HL-60 (cell line): Measurements from ENCODE around the gene KANK4.

Experiments
- CTCF ChIP-seq: IDR thresholded peaks from one replicate; pipeline ENCODE4 v1.5.1; 2011; ENCODE audit warnings: low read length, control low read depth, inconsistent platforms; ENCODE audit not compliant: insufficient read depth
- GABPA ChIP-seq: IDR thresholded peaks from 2 replicates; pipeline ENCODE4 v1.6.1; 2012; ENCODE audit warnings: low read depth
- POLR2AphosphoS5 ChIP-seq: IDR thresholded peaks from 2 replicates; pipeline ENCODE4 v1.6.1; 2012; ENCODE audit warnings: low read depth
- TF ChIP-seq, protein P1 (sequence below): IDR thresholded peaks from 2 replicates; pipeline ENCODE4 v1.6.1; 2012; ENCODE audit warnings: low read depth; ENCODE audit not compliant: insufficient replicate concordance

DNA sequence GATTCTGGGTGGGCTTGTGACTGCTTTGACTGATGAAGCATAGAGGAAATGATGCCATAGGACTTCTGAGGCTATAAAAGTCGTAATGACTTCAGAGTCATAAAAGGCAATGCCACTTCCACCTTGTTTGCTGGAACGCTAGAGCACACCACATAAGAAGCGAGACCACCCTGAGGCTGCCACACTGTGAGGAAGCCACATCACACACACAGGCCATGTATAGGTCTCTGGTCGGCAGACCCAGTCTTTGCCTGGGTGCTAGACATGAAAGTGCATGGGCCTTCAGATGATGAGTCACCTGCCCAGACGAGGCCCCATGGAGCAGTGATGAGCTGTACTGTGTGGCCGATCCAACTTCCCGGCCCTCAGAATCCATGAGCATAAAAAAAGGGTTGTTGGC, 14.2 kb upstream of the KANK4 start:
- TF ChIP-seq CTCF (no peak), POLR2AphosphoS5 (no peak), GABPA (no peak)
- TF ChIP-seq, protein P1, sequence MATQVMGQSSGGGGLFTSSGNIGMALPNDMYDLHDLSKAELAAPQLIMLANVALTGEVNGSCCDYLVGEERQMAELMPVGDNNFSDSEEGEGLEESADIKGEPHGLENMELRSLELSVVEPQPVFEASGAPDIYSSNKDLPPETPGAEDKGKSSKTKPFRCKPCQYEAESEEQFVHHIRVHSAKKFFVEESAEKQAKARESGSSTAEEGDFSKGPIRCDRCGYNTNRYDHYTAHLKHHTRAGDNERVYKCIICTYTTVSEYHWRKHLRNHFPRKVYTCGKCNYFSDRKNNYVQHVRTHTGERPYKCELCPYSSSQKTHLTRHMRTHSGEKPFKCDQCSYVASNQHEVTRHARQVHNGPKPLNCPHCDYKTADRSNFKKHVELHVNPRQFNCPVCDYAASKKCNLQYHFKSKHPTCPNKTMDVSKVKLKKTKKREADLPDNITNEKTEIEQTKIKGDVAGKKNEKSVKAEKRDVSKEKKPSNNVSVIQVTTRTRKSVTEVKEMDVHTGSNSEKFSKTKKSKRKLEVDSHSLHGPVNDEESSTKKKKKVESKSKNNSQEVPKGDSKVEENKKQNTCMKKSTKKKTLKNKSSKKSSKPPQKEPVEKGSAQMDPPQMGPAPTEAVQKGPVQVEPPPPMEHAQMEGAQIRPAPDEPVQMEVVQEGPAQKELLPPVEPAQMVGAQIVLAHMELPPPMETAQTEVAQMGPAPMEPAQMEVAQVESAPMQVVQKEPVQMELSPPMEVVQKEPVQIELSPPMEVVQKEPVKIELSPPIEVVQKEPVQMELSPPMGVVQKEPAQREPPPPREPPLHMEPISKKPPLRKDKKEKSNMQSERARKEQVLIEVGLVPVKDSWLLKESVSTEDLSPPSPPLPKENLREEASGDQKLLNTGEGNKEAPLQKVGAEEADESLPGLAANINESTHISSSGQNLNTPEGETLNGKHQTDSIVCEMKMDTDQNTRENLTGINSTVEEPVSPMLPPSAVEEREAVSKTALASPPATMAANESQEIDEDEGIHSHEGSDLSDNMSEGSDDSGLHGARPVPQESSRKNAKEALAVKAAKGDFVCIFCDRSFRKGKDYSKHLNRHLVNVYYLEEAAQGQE = no peak
